Pancreas (tissue), 10 donors: ENCODE measurements around the gene RAB40A. TPM values are rescaled to one million over a fixed set of nuclear protein-coding genes. Genes with fewer than 3 reads are reported as not detected.

Experiments used
- ATAC-seq, 4 donors: fragments of 200-7000 bp; cut with Tn5 transposase; one replicate each; pipeline versions ENCODE4 v1.8.0 to v1.9.1; 2020; ENCODE audit warnings: mild to moderate bottlenecking in 4 of 4, moderate library complexity in 4 of 4
- DNase-seq, 6 donors: peaks; one replicate each; pipeline ENCODE4 v3.0.0-alpha.2; 2020
- FAIRE-seq: peaks from 2 replicates; lab custom pipeline; 2012; peaks lifted over from hg19 to GRCh38; lab: Jason Lieb, UNC
- H3K27ac ChIP-seq, 4 donors: fragments of 200-600 bp; sonication (generic); 1 replicate in 3 of 4; 2 replicates in 1 of 4; pipeline versions ENCODE4 v1.5.0 to v1.8.0; 2020
- H3K27me3 ChIP-seq, 4 donors: fragments of 200-600 bp; one replicate each; pipeline ENCODE4 v1.8.0; 2021
- H3K36me3 ChIP-seq, 3 donors: fragments of 200-600 bp; sonication (generic) in 1 of 3; one replicate each; pipeline versions ENCODE4 v1.5.0 to v1.8.0; 2020 to 2021
- H3K4me1 ChIP-seq, 3 donors: fragments of 200-600 bp; one replicate each; pipeline ENCODE4 v1.8.0; 2021
- H3K4me3 ChIP-seq, 4 donors: fragments of 200-600 bp; sonication (generic) in 2 of 4; one replicate each; pipeline versions ENCODE4 v1.5.0 to v1.8.0; 2020 to 2021
- H3K9me3 ChIP-seq, 4 donors: fragments of 200-600 bp; one replicate each; pipeline ENCODE4 v1.8.0; 2021
- WGBS, 2 donors: extraction: QIAGEN DNeasy Blood & Tissue Kit; methylation state at CpG; one replicate each; pipeline ENCODE4 v1.1.7; 2013; 5-methylcytosine and 5-hydroxymethylcytosine counted together
- intact Hi-C, 3 donors: fragments of 100-400 bp; cut with DNase I; formaldehyde crosslinking; loops; one replicate each; pipeline versions ENCODE4 v1.11.1 to v1.14.2; 2022
- polyA plus RNA-seq, 2 donors: library from polyadenylated mRNA; stranded (reverse); fragments of 200-250 nt; gene quantifications; one replicate each; pipeline ENCODE4 v1.2.3, GENCODE V29; 2013
- total RNA-seq, 6 donors: library from RNA; stranded (reverse); fragmentation: NEBNext Ultra II Directional in 4 of 6; extraction: Animal tissue kit (Norgen Biotek cat#: 25700) in 4 of 6; gene quantifications; one replicate each; pipeline versions ENCODE4 v1.2.1 to v1.2.4, GENCODE V29; 2021 to 2023
- TF ChIP-seq, protein P1 (sequence below), 4 donors: fragments of 200-600 bp; sonication (generic) in 3 of 4; IDR thresholded peaks; one replicate each; pipeline versions ENCODE4 v1.5.0 to v1.8.0; 2021; ENCODE audit warnings: antibody characterized with exemption in 4 of 4
- donor health status: healthy with polysubstance abuse.
- donor health status: DM: no; HTN: no; CAD: no; lungs with moderate emphysema.
- donor health status: DM: no; HTN: no; CAD: no.
- donor health status: control.
- donor health status: control.
- donor health status: Bipolar disorder and iron deficiency.
- donor health status: DM: yes; HTN: yes; CAD: no.
- donor health status: DM: no; HTN: no; CAD: no.
- donor health status: DM: no; HTN: no; CAD: no.
- donor health status: DM: yes; HTN: yes; CAD: no.

RAB40A gene
- total and polyA plus RNA-seq, 8 donors = 0.06 to 0.19 (median 0.12) TPM; not detected in 1

DNA sequence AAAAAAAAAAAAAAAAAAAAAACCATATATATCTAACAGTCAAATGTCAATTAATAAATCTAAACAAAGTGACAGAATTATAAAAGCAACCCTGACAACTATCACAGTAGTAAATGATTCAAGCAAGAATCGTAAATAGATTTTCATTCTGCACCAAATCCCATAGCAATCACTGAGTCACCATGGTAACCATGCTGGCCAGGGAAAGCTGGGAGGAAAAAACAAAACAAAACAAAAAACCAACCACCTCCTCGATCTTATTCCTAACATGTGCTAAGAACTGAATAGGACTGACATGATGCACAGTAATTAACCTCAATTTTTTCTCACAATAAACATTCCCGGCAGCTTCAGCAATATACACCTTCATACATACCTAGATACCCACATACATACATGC is 30.6 kb upstream of the RAB40A start:
- Histone ChIP-seq H3K36me3 (no peaks in the 10 kb centered on the region), H3K9me3 (no peaks in the 10 kb centered on the region), H3K4me3 (no peak overlapping the region), H3K27ac (no peak overlapping the region), H3K4me1 (peaks cover 0 to 9% (median 0%) of the 10 kb centered on the region in 3 donors), H3K27me3 (peaks cover 0 to 5% (median 0%) of the 10 kb centered on the region in 4 donors)
- ATAC-seq (no peak), DNase-seq (no peak), FAIRE-seq (no peak)
- 65 to 76% methylated on average over 3 of the region's 3 CpGs for WGBS, 2 donors
- intact Hi-C loops = no loop called here
- TF ChIP-seq, protein P1, sequence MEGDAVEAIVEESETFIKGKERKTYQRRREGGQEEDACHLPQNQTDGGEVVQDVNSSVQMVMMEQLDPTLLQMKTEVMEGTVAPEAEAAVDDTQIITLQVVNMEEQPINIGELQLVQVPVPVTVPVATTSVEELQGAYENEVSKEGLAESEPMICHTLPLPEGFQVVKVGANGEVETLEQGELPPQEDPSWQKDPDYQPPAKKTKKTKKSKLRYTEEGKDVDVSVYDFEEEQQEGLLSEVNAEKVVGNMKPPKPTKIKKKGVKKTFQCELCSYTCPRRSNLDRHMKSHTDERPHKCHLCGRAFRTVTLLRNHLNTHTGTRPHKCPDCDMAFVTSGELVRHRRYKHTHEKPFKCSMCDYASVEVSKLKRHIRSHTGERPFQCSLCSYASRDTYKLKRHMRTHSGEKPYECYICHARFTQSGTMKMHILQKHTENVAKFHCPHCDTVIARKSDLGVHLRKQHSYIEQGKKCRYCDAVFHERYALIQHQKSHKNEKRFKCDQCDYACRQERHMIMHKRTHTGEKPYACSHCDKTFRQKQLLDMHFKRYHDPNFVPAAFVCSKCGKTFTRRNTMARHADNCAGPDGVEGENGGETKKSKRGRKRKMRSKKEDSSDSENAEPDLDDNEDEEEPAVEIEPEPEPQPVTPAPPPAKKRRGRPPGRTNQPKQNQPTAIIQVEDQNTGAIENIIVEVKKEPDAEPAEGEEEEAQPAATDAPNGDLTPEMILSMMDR (IDR thresholded peaks at IDR 0.05) = no peak

DNA sequence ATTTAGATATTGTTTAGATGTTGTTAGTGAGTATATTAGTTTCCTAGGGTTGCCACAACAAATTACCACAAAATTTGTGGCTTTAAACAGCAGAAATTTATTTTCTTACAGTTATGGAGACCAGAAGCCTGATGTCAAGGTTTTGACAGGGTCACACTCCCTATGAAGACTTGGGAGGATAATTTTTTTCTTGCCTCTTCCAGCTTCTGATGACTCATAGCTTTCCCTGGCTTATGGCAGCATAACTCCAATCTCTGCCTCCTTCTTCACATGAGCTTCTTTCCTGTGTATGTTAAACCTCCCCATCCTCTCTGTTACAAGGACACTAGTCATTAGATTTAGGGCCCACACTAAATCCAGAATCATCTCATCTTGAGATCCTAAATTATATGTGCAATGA is 20.9 kb upstream of the RAB40A start:
- H3K27me3 ChIP-seq = peaks cover 0 to 11% (median 0%) of the 10 kb centered on the region in 4 donors
- FAIRE-seq (no peak), DNase-seq (no peak), ATAC-seq (no peak)
- intact Hi-C loops = no loop called here
- no peaks in the 10 kb centered on the region for H3K4me1 ChIP-seq
- no peaks in the 10 kb centered on the region for H3K36me3 ChIP-seq
- H3K9me3 ChIP-seq = no peaks in the 10 kb centered on the region
- no peak overlapping the region for H3K4me3 ChIP-seq
- H3K27ac ChIP-seq = no peak overlapping the region
- TF ChIP-seq, protein P1 (IDR thresholded peaks at IDR 0.05) = no peak

DNA sequence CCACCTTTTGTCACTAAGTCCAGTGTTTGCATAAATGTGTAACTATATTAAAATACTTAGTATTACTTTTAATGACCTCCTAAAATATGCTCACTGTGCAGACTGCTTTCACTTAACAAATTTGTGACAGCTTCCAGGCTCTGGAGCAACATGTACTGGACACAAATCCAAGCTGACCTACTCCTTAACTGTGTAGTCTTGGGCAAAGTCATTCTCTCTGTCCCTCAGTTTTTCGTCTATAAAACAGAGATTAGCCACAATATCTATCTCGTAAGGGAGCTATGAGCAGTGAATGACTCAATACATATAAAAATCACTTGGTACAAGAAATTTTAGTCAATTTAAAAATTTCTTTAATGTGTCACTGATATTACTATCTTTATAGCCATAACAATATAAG is 20.4 kb upstream of the RAB40A start:
- ATAC-seq (no peak), FAIRE-seq (no peak), DNase-seq (no peak)
- WGBS, 2 donors = 58 to 73% methylated on average over 2 of the region's 2 CpGs
- intact Hi-C loops = loop anchor here in 2 of 3 donors (10.0 kb wide), 2 partner anchors 155 to 235 kb away; partner anchors contain the start of gene PLP1 (in 1 of the 2)
- Histone ChIP-seq H3K9me3 (no peaks in the 10 kb centered on the region), H3K4me1 (no peaks in the 10 kb centered on the region), H3K27me3 (peaks cover 0 to 13% (median 0%) of the 10 kb centered on the region in 4 donors), H3K27ac (no peak overlapping the region), H3K36me3 (no peaks in the 10 kb centered on the region), H3K4me3 (no peak overlapping the region)
- TF ChIP-seq, protein P1 (IDR thresholded peaks at IDR 0.05) = no peak

DNA sequence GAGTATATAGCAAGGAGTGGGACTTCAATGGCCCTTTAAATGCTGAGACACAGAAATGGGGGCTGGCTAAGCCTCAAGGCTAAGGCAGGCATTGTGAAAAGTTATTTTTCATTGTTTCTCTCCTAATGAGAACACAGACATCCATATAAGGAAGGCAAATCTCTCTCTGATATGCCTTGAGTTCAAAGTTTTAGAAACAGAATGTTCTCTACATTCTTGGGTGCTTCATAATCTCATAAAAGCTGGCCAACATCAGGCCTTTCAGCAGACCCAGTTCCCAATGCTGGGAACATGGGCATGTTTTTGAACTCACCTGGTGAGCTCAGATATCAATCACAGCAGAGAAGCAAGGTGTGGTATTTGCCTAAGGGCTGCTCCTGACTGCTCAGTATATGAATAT is 19.4 kb upstream of the RAB40A start:
- ATAC-seq (peak in 1 of 4 donors; percentile 17), FAIRE-seq (no peak)

DNA sequence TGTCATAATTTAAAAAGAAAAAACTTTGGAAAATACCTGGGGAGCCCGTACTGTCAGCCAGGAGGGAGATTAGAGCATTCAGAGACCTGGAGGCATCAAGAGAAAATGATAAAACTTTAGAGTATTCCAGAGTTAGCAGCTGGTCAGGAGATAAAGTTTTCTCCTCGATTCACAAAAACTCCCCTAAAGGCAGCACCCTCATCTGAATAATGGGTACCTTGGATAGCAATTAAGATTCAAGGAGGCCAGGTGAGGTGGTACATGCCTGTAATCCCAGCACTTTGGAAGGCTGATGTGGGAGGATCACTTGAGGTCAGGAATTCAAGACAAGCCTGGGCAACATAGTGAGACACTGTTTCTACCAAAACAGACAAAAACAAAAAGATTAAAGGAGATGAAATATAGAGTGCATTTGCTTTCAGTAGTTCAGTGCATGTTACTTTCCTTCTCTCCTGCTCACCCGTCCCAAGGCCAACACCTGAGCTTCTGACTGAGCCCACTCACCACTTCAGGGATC is 18.6 kb upstream of the RAB40A start:
- no peak for FAIRE-seq
- Histone ChIP-seq H3K4me3 (no peak overlapping the region), H3K9me3 (no peaks in the 10 kb centered on the region), H3K27ac (no peak overlapping the region), H3K27me3 (peaks cover 0 to 20% (median 0%) of the 10 kb centered on the region in 4 donors), H3K36me3 (no peaks in the 10 kb centered on the region), H3K4me1 (no peaks in the 10 kb centered on the region)
- intact Hi-C loops = loop anchor here in 2 of 3 donors (10.0 kb wide), 2 partner anchors 157 to 237 kb away; partner anchors contain the start of gene PLP1 (in 1 of the 2)
- DNase-seq = no peak
- 55 to 64% methylated on average over 3 of the region's 3 CpGs for WGBS, 2 donors
- ATAC-seq = no peak
- TF ChIP-seq, protein P1 (IDR thresholded peaks at IDR 0.05) = no peak

More for the DNA sequence above, 19.4 kb upstream of the RAB40A start:
- no peaks in the 10 kb centered on the region for H3K4me1 ChIP-seq
- no peaks in the 10 kb centered on the region for H3K9me3 ChIP-seq
- intact Hi-C loops = loop anchor here in 2 of 3 donors (10.0 kb wide), 2 partner anchors 156 to 236 kb away; partner anchors contain the start of gene PLP1 (in 1 of the 2)
- H3K36me3 ChIP-seq = no peaks in the 10 kb centered on the region
- DNase-seq = no peak
- H3K27ac ChIP-seq = no peak overlapping the region
- no peak overlapping the region for H3K4me3 ChIP-seq
- peaks cover 0 to 18% (median 0%) of the 10 kb centered on the region in 4 donors for H3K27me3 ChIP-seq
- TF ChIP-seq, protein P1 (IDR thresholded peaks at IDR 0.05) = no peak
